Smooth muscle cell of the umbilical artery (primary cell): ENCODE data around the gene INPP5D. TPM values are rescaled to one million over a fixed set of nuclear protein-coding genes. Genes with fewer than 3 reads are reported as not detected.

ENCODE experiments used
- total RNA-seq: library from RNA; depleted of rRNA; stranded (reverse); fragments of >200 nt; gene quantifications from 2 replicates; pipeline ENCODE4 v1.2.3, GENCODE V29; 2014

Gene INPP5D
- 0.59 and 2.4 TPM in 2 replicates for total RNA-seq

DNA sequence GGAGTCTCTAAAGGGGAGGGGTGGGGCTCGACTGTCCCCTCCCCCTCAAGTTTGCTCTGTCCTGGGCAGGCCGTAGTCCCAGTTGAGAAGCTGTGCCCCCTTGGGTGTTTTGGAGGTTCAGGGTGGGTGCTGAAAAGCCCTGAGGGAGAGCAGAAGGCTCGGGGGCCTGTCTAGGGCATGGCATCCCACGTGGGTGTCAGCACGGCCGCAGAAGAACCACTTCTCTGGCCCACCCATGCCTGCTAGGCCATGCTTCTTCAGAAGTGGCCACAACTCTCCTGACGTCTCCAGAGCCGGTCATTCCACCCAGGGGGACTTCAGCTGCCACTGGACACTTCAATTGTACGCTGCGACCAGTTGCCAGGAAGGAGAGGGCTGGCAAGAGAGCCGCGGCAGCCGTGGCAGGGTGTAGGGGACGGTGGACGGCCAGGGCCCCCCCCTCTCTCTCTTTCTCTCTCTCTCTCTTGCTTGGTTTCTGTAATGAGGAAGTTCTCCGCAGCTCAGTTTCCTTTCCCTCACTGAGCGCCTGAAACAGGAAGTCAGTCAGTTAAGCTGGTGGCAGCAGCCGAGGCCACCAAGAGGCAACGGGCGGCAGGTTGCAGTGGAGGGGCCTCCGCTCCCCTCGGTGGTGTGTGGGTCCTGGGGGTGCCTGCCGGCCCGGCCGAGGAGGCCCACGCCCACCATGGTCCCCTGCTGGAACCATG is at the start of gene INPP5D:
INPP5D (plus strand) TSS at position 546 of the 704 bp plus-strand sequence; CDS start at position 683, 137 bp downstream.

DNA sequence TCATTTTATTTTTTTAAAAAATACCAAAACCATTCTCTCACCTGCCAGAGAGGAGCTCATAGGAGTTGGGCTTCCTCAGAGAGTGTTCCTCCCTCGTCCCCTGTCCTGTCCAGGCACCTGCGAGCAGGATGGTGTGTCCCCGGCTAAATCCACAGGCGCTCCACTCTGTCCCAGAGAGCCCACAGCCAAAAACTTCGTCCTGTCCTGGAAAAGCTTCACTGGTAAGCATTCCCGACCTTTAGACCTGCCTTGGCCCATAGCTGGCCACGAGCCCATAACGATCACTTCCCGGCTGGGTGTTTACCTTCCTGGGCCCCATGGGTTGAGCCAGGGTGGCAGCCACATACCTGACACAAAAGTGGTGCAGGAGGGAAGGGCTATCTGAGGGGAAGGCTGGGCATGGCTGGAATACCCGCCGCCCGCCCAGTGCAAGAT is 47.1 kb upstream of the INPP5D start, which contains the start of gene NGEF:
NGEF (minus strand) TSS at position 230 of the 435 bp plus-strand sequence. CDS start 38,366 bp downstream, outside the sequence.

DNA sequence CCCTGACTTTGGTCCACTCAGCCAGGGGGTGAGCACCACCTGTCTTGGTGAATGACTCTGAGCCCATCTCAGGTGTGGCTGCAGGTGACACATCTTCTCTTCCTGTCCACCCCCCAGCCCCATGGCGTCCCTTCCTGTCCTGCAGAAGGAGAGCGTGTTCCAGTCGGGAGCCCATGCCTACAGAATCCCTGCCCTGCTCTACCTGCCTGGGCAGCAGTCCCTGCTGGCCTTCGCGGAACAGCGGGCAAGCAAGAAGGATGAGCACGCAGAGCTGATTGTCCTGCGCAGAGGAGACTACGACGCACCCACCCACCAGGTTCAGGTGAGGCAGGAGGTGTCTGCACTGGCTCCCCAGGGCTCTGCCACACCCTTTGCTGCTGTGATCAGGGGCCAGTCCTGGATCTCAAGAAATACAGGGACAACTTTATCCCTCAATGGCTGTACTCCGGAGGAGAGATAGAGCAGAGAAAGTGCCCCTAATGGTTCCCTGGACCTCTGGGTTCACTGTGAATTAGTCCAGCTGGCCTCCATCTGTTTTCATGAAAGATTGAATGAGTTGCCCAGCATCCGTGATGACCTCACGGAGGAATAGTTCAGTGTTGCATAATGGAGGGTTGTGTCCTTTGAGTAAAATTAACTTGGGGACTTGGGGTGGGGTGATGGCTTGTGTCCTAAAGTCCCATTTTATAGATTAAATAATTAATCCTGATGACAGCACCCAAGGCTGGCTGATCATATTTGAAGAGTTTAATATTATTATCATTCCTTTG is 27.4 kb upstream of the INPP5D start, which contains the start of gene NEU2:
NEU2 (plus strand) TSS at position 122 of the 770 bp plus-strand sequence; CDS start at position 122, 0 bp downstream.

DNA sequence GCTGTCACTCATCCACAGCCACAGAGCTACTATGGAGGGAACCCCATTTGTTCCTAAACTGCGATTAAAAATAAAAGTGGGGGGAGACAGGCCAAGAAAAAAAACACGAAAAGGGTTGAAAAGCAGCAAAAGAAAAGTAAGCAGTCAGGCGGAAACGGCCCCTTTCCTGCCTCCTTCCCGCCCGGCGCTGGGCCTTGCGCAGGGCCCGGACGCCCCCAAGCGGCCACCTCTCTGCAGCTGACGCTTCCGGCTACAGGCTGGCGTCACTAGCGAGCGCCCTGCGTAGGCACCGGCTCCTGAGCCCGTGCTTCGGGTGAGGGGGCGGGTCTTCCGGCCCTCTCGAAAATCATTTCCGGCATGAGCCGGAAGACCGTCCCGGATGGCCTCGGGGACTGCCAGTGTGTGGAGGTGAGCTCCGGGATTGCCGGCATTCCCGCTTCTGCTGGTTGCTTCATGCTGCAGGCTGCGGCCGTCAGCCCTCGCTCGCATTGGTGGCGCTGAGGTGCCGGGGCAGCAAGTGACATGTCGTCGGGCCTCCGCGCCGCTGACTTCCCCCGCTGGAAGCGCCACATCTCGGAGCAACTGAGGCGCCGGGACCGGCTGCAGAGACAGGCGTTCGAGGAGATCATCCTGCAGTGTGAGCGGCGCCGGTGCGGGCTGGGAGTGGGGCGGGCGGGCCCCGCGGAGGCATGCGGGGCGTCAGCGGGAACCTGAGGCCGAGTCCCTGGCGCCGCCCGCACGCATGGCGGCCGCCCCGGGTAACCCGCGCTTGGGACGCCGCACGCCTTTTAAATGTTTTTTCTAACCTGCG is 191.4 kb downstream of the INPP5D start, which contains the start of gene ATG16L1:
ATG16L1 (plus strand) TSS at position 368 of the 811 bp plus-strand sequence; CDS start at position 523, 155 bp downstream.

Other genes with a start within 250 kb of the INPP5D start
- 0.89 and 1.2 TPM in 2 replicates for gene SNORC, start 190.1 kb upstream of the INPP5D start, total RNA-seq
- gene NGEF, start 47.1 kb upstream of the INPP5D start, total RNA-seq, result 0.30 and 3.4 TPM in 2 replicates
- gene NEU2, start 27.7 kb upstream of the INPP5D start, total RNA-seq, result not detected in 2 replicates
- 34.4 and 48.3 TPM in 2 replicates for gene ATG16L1, start 191.3 kb downstream of the INPP5D start, total RNA-seq
- not detected in 2 replicates for gene SAG, start 247.5 kb downstream of the INPP5D start, total RNA-seq